Measurements from ENCODE around the gene ABRACL.
"Not testable (repeated sequence)": the region's sequence is repeated elsewhere in the genome, so short reads cannot be mapped to it uniquely, and the experiment has no call there.

Gene ABRACL

GRCh38 chr6:139013185-139013800, 15.3 kb upstream of the ABRACL start:
- DNase-seq = no peak

- no peak for DNase-seq
Measured at GRCh38 chr6:139014945-139015344, 13.6 kb upstream of the ABRACL start.

GRCh38 chr6:139016337-139017213, 12.0 kb upstream of the ABRACL start:
- no peak for DNase-seq

GRCh38 chr6:139017227-139017626, 11.3 kb upstream of the ABRACL start:
- DNase-seq = no peak

- DNase-seq = no peak
Measured at GRCh38 chr6:139019722-139020121, 8.8 kb upstream of the ABRACL start.

GRCh38 chr6:139020689-139021088, 7.9 kb upstream of the ABRACL start:
- no peak for DNase-seq

- not testable (repeated sequence) for DNase-seq
Measured at GRCh38 chr6:139025416-139025815, 3.1 kb upstream of the ABRACL start.

- DNase-seq = peak; percentile 67
Measured at GRCh38 chr6:139027620-139028182, 844 bp upstream of the ABRACL start.

GRCh38 chr6:139028215-139028657, 309 bp upstream of the ABRACL start:
- DNase-seq = no peak

GRCh38 chr6:139029470-139030227, 1.1 kb downstream of the ABRACL start:
- peak; percentile 62 for DNase-seq

- DNase-seq = no peak
Measured at GRCh38 chr6:139030228-139030963, 1.9 kb downstream of the ABRACL start.

GRCh38 chr6:139037490-139037889, 8.9 kb downstream of the ABRACL start:
- DNase-seq = peak; percentile 42

GRCh38 chr6:139044250-139044649, 15.7 kb downstream of the ABRACL start:
- DNase-seq = no peak

- DNase-seq = no peak
Measured at GRCh38 chr6:139047677-139048076, 19.1 kb downstream of the ABRACL start.

- DNase-seq = not testable (repeated sequence)
Measured at GRCh38 chr6:139048912-139049311, 20.4 kb downstream of the ABRACL start.

GRCh38 chr6:139050131-139050769, 21.7 kb downstream of the ABRACL start:
- DNase-seq = not testable (repeated sequence)

- no peak for DNase-seq
Measured at GRCh38 chr6:139050770-139051313, 22.3 kb downstream of the ABRACL start.

GRCh38 chr6:139051396-139052060, 23.0 kb downstream of the ABRACL start:
- DNase-seq = no peak

GRCh38 chr6:139053382-139053781, 24.8 kb downstream of the ABRACL start:
- no peak for DNase-seq

- DNase-seq = no peak
Measured at GRCh38 chr6:139054001-139054400, 25.5 kb downstream of the ABRACL start.

- no peak for DNase-seq
Measured at GRCh38 chr6:139055709-139056108, 27.2 kb downstream of the ABRACL start.

All from EL (cell line).